ENCODE data around the gene KRABD2.

DNA sequence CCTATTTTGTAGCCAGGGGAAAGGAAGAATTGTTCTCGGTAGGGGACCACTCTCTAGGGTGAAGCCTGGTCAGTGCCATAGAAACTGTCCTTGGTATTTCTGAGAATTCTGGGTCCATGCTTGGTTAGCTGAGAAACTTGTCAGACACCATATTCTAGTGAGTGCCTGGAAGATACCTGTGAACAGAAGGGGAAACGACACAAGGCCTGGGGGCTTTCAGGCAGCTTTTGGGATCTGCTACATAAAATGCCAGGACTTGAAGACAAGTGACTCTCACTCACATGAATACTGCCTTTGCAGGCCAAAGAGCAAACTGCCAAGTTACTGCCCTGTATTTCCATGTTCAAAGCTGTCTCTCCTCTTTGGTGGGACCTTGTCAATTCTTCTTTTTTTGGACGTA, 18.6 kb downstream of the KRABD2 start:
- TF ChIP-seq, protein P1, sequence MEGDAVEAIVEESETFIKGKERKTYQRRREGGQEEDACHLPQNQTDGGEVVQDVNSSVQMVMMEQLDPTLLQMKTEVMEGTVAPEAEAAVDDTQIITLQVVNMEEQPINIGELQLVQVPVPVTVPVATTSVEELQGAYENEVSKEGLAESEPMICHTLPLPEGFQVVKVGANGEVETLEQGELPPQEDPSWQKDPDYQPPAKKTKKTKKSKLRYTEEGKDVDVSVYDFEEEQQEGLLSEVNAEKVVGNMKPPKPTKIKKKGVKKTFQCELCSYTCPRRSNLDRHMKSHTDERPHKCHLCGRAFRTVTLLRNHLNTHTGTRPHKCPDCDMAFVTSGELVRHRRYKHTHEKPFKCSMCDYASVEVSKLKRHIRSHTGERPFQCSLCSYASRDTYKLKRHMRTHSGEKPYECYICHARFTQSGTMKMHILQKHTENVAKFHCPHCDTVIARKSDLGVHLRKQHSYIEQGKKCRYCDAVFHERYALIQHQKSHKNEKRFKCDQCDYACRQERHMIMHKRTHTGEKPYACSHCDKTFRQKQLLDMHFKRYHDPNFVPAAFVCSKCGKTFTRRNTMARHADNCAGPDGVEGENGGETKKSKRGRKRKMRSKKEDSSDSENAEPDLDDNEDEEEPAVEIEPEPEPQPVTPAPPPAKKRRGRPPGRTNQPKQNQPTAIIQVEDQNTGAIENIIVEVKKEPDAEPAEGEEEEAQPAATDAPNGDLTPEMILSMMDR (IDR thresholded peaks at IDR 0.05): no peak
- TF ChIP-seq POLR2A (IDR thresholded peaks at IDR 0.05): no peak
